ENCODE results near the gene VAC14.

VAC14 gene

GRCh38 chr16:70725024-70725911 is 75.7 kb downstream of the VAC14 start:
- DNase-seq (ENCODE audit: low read depth in 2 of 2) = no peak

- DNase-seq (ENCODE audit: low read depth in 2 of 2) = no peak
These were observed 76.6 kb downstream of the VAC14 start for GRCh38 chr16:70724146-70725023.

- DNase-seq (ENCODE audit: low read depth in 2 of 2) = no peak
These were observed 77.2 kb downstream of the VAC14 start for GRCh38 chr16:70723740-70724145.

- DNase-seq (ENCODE audit: low read depth in 2 of 2) = no peak
These were observed 79.6 kb downstream of the VAC14 start for GRCh38 chr16:70721202-70721963.

GRCh38 chr16:70720425-70721201 is 80.3 kb downstream of the VAC14 start:
- no peak for DNase-seq (ENCODE audit: low read depth in 2 of 2)

GRCh38 chr16:70717065-70717464 is 83.9 kb downstream of the VAC14 start:
- no peak for DNase-seq (ENCODE audit: low read depth in 2 of 2)

- no peak for DNase-seq (ENCODE audit: low read depth in 2 of 2)
These were observed 85.0 kb downstream of the VAC14 start for GRCh38 chr16:70715860-70716357.

- no peak for DNase-seq (ENCODE audit: low read depth in 2 of 2)
These were observed 85.7 kb downstream of the VAC14 start for GRCh38 chr16:70715055-70715858.

- DNase-seq (ENCODE audit: low read depth in 2 of 2) = no peak
These were observed 86.3 kb downstream of the VAC14 start for GRCh38 chr16:70714581-70715054.

- DNase-seq (ENCODE audit: low read depth in 2 of 2) = no peak
These were observed 87.1 kb downstream of the VAC14 start for GRCh38 chr16:70713824-70714223.

- DNase-seq (ENCODE audit: low read depth in 2 of 2) = no peak
These were observed 87.6 kb downstream of the VAC14 start for GRCh38 chr16:70713342-70713741.

GRCh38 chr16:70712942-70713341 is 88.0 kb downstream of the VAC14 start:
- DNase-seq (ENCODE audit: low read depth in 2 of 2) = no peak

- no peak for DNase-seq (ENCODE audit: low read depth in 2 of 2)
These were observed 88.6 kb downstream of the VAC14 start for GRCh38 chr16:70712359-70712758.

GRCh38 chr16:70711211-70712031 is 89.5 kb downstream of the VAC14 start:
- DNase-seq (ENCODE audit: low read depth in 2 of 2) = no peak

- DNase-seq (ENCODE audit: low read depth in 2 of 2) = no peak
These were observed 90.3 kb downstream of the VAC14 start for GRCh38 chr16:70710422-70711210.

- no peak for DNase-seq (ENCODE audit: low read depth in 2 of 2)
These were observed 91.0 kb downstream of the VAC14 start for GRCh38 chr16:70709942-70710341.

- no peak for DNase-seq (ENCODE audit: low read depth in 2 of 2)
These were observed 91.5 kb downstream of the VAC14 start for GRCh38 chr16:70709457-70709856.

Measured in stimulated activated CD8-positive, alpha-beta memory T cell treated with anti-CD3 and anti-CD28 coated beads, Interleukin-7, amount 100 ng/mL, for 4 hours (primary cell).